CD14-positive monocyte (primary cell): ENCODE results near the gene ZNF181. TPM values are rescaled to one million over a fixed set of nuclear protein-coding genes. Genes with fewer than 3 reads are reported as not detected.

Experiments used
- DNase-seq, 3 donors: peaks; one replicate each; pipeline ENCODE4 v3.0.0-alpha.2; 2011 to 2022
- H2AFZ ChIP-seq: 2 replicates; pipeline ENCODE4 v1.6.0; 2012; ENCODE audit warnings: mild to moderate bottlenecking, low read depth, low read length, inconsistent platforms; ENCODE audit not compliant: insufficient read depth, poor library complexity, severe bottlenecking
- H3K27ac ChIP-seq, 2 donors: 1 replicate in 1 of 2; 2 replicates in 1 of 2; pipeline ENCODE4 v1.5.1; 2012 to 2013; ENCODE audit warnings: low read length in 2 of 2, control low read depth in 1 of 2, inconsistent platforms in 1 of 2, low read depth in 1 of 2, mild to moderate bottlenecking in 1 of 2
- H3K27me3 ChIP-seq, 2 donors: one replicate each; pipeline versions ENCODE4 v1.6.0 to v1.6.1; 2011 to 2013; ENCODE audit warnings: low read length in 2 of 2; ENCODE audit not compliant: control insufficient read depth in 2 of 2, insufficient read depth in 2 of 2
- H3K36me3 ChIP-seq, 2 donors: replicated peaks in 1 of 2; 1 replicate in 1 of 2; 2 replicates in 1 of 2; pipeline versions ENCODE4 v1.5.1 to v1.6.1; 2012 to 2013; ENCODE audit warnings: low read length in 2 of 2, control low read depth in 1 of 2, inconsistent platforms in 1 of 2, mild to moderate bottlenecking in 1 of 2; ENCODE audit not compliant: insufficient read depth in 2 of 2, control insufficient read depth in 1 of 2
- H3K4me1 ChIP-seq, 2 donors: 1 replicate in 1 of 2; 2 replicates in 1 of 2; pipeline versions ENCODE4 v1.5.1 to v1.6.1; 2012 to 2013; ENCODE audit warnings: low read length in 2 of 2, control low read depth in 1 of 2, inconsistent platforms in 1 of 2, mild to moderate bottlenecking in 1 of 2, moderate library complexity in 1 of 2; ENCODE audit not compliant: insufficient read depth in 2 of 2, control insufficient read depth in 1 of 2
- H3K4me2 ChIP-seq: replicated peaks from 2 replicates; pipeline ENCODE3; 2012; ENCODE audit warnings: low read length, moderate library complexity, mild to moderate bottlenecking; ENCODE audit not compliant: poor library complexity, severe bottlenecking; ENCODE audit errors: extremely low read depth
- H3K4me3 ChIP-seq, 3 experiments: fragments of 200-600 bp in 1 of 3; sonication (generic) in 1 of 3; replicated peaks in 1 of 3; 1 replicate in 2 of 3; 2 replicates in 1 of 3; pipeline ENCODE4 v1.5.1; 2011 to 2013; ENCODE audit warnings: low read length in 3 of 3, mild to moderate bottlenecking in 3 of 3, control low read depth in 2 of 3, low read depth in 2 of 3, inconsistent platforms in 1 of 3, moderate library complexity in 1 of 3
- H3K79me2 ChIP-seq: 2 replicates; pipeline ENCODE4 v1.6.0; 2012; ENCODE audit warnings: mild to moderate bottlenecking, control low read depth, inconsistent platforms, low read length, moderate library complexity; ENCODE audit not compliant: insufficient read depth
- H3K9ac ChIP-seq: 2 replicates; pipeline ENCODE4 v1.6.0; 2017; ENCODE audit warnings: low read length, mild to moderate bottlenecking; ENCODE audit not compliant: insufficient read depth, poor library complexity, severe bottlenecking
- H3K9me3 ChIP-seq, 2 donors: replicated peaks in 1 of 2; 1 replicate in 1 of 2; 2 replicates in 1 of 2; pipeline versions ENCODE4 v1.5.1 to v1.6.1; 2012 to 2013; ENCODE audit warnings: low read length in 2 of 2, control low read depth in 1 of 2; ENCODE audit not compliant: control insufficient read depth in 1 of 2, insufficient read depth in 1 of 2
- H4K20me1 ChIP-seq: 2 replicates; pipeline ENCODE4 v1.6.0; 2012; ENCODE audit warnings: mild to moderate bottlenecking, low read length, control low read depth, moderate library complexity; ENCODE audit not compliant: insufficient read depth
- H3K27ac Mint-ChIP-seq, 7 donors: one replicate each; pipeline ENCODE4 v1.8.0; 2020; ENCODE audit warnings: mild to moderate bottlenecking in 7 of 7, mixed read lengths in 7 of 7, moderate library complexity in 6 of 7, inconsistent platforms in 2 of 7
- H3K27me3 Mint-ChIP-seq, 3 donors: one replicate each; pipeline ENCODE4 v1.8.0; 2021 to 2022; ENCODE audit warnings: low read depth in 3 of 3, mild to moderate bottlenecking in 3 of 3, mixed read lengths in 3 of 3, moderate library complexity in 3 of 3, inconsistent platforms in 1 of 3
- H3K36me3 Mint-ChIP-seq, 2 donors: one replicate each; pipeline ENCODE4 v1.8.0; 2020; ENCODE audit warnings: mixed read lengths in 2 of 2, inconsistent platforms in 1 of 2, mild to moderate bottlenecking in 1 of 2
- H3K4me1 Mint-ChIP-seq: one replicate; pipeline ENCODE4 v1.8.0; 2020; ENCODE audit warnings: mild to moderate bottlenecking, mixed read lengths
- H3K4me3 Mint-ChIP-seq, 2 donors: one replicate each; pipeline ENCODE4 v1.8.0; 2020; ENCODE audit warnings: mild to moderate bottlenecking in 2 of 2, mixed read lengths in 2 of 2, moderate library complexity in 1 of 2
- H3K9me3 Mint-ChIP-seq, 7 donors: one replicate each; pipeline ENCODE4 v1.8.0; 2020 to 2022; ENCODE audit warnings: mixed read lengths in 7 of 7, mild to moderate bottlenecking in 6 of 7, moderate library complexity in 6 of 7, inconsistent platforms in 2 of 7
- CTCF ChIP-seq: fragments of 200-600 bp; IDR thresholded peaks from one replicate; pipeline ENCODE4 v1.8.0; 2022; ENCODE audit warnings: antibody characterized with exemption, mild to moderate bottlenecking
- WGBS: methylation state at CpG from one replicate; pipeline ENCODE4 v1.1.5; 2013; ENCODE audit warnings: missing lambda C conversion rate; ENCODE audit not compliant: insufficient coverage; 5-methylcytosine and 5-hydroxymethylcytosine counted together
- intact Hi-C, 2 donors: fragments of 100-400 bp; cut with micrococcal nuclease; formaldehyde crosslinking; loops; one replicate each; pipeline versions ENCODE4 v1.15.0 to v1.15.1; 2023
- polyA plus RNA-seq, 3 donors: library from polyadenylated mRNA; depleted of rRNA in 1 of 3; unstranded in 2 of 3; stranded (reverse) in 1 of 3; fragments of 300-500 nt in 2 of 3; fragments of >200 nt in 1 of 3; fragmentation: Illumina TruSeq in 2 of 3; gene quantifications; 1 replicate in 2 of 3; 2 replicates in 1 of 3; pipeline ENCODE4 v1.2.3, GENCODE V29; 2012 to 2021

The ZNF181 gene
- polyA plus RNA-seq, 3 donors = 2.3 to 5.7 (median 3.0) TPM

GRCh38 chr19:34734537-34735103, 577 bp downstream of the ZNF181 start:
- H3K79me2 ChIP-seq = no peaks in the 10 kb centered on the region
- peak; percentile 67 to 86 (median 78) for DNase-seq
- Mint-ChIP-seq H3K4me3 (peak overlapping the region; percentile 91 to 93), H3K4me1 (peaks cover 14% of the 10 kb centered on the region), H3K27me3 (peaks cover 0 to 1% (median 0%) of the 10 kb centered on the region in 3 donors), H3K36me3 (peaks cover 28 to 33% of the 10 kb centered on the region in 2 donors), H3K9me3 (peaks cover 24 to 52% (median 43%) of the 10 kb centered on the region in 7 donors), H3K27ac (peak overlapping the region; percentile 93 to 97 (median 96))
- peak overlapping the region; percentile 92 for H2AFZ ChIP-seq
- peak overlapping the region; percentile 74 to 87 for H3K27ac ChIP-seq
- 26% methylated on average over 16 of the region's 16 CpGs for WGBS
- H3K4me3 ChIP-seq = peak overlapping the region; percentile 81 to 94 (median 83)
- peak overlapping the region; percentile 85 for H3K9ac ChIP-seq
- no peaks in the 10 kb centered on the region for H3K27me3 ChIP-seq
- peaks cover 24 to 43% of the 10 kb centered on the region in 2 donors for H3K9me3 ChIP-seq
- H4K20me1 ChIP-seq = no peaks in the 10 kb centered on the region
- H3K4me1 ChIP-seq = peaks cover 16 to 24% of the 10 kb centered on the region in 2 donors
- H3K4me2 ChIP-seq = peak overlapping the region; percentile 94
- intact Hi-C loops = loop anchor here (5.0 kb wide), 2 partner anchors 38 to 57 kb away; partner anchors contain the start of genes SCGB2B2 (in 1 of the 2), ZNF302 (in 1 of the 2) and ZNF599 (in 1 of the 2)
- TF ChIP-seq CTCF = no peak
- H3K36me3 ChIP-seq = peaks cover 6 to 19% of the 10 kb centered on the region in 2 donors

- Mint-ChIP-seq H3K4me3 (no peak overlapping the region), H3K36me3 (peaks cover 9 to 10% of the 10 kb centered on the region in 2 donors), H3K4me1 (no peaks in the 10 kb centered on the region), H3K27me3 (peaks cover 0 to 2% (median 0%) of the 10 kb centered on the region in 3 donors), H3K9me3 (peaks cover 38 to 89% (median 74%) of the 10 kb centered on the region in 7 donors), H3K27ac (no peak overlapping the region)
- no peak overlapping the region for H3K27ac ChIP-seq
- no peak overlapping the region for H3K4me2 ChIP-seq
- intact Hi-C loops = no loop called here
- H2AFZ ChIP-seq = no peak overlapping the region
- H3K36me3 ChIP-seq = peaks cover 2 to 12% of the 10 kb centered on the region in 2 donors
- TF ChIP-seq CTCF = no peak
- peaks cover 36 to 100% of the 10 kb centered on the region in 2 donors for H3K9me3 ChIP-seq
- no peak overlapping the region for H3K9ac ChIP-seq
- no peak overlapping the region for H3K4me3 ChIP-seq
- no peaks in the 10 kb centered on the region for H3K4me1 ChIP-seq
- no peak for DNase-seq
- no peaks in the 10 kb centered on the region for H3K27me3 ChIP-seq
- no CpG with 5 or more reads among the region's 3 CpGs for WGBS
- no peaks in the 10 kb centered on the region for H3K79me2 ChIP-seq
- no peaks in the 10 kb centered on the region for H4K20me1 ChIP-seq
These were observed 11.1 kb downstream of the ZNF181 start for GRCh38 chr19:34744896-34745690.
